Measurements from ENCODE around the gene CXCR6.

CXCR6 gene

DNA sequence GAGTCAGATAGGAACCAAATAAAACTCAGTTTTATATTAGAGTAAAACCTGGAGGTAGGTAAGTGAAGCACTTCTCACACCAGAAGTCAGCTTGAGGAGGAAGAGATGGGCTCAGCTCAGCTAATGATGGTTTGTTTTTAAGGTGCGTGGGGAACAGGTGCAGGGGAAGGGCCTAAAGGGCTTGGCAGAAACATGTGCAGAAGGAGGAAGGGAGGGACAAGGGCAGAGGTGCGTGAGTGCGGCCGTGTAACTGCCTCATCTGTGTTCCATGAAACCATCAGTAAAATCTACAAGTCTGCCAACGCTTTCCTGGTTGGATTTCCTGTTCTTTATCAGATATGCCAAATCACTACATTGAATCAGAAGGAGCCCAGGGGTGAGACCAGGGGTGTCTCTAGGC, 32.4 kb downstream of the CXCR6 start:
- H4K20me1 ChIP-seq (ENCODE audit: insufficient read depth, low read length) = no peaks in the 10 kb centered on the region
- H3K4me2 ChIP-seq (ENCODE audit: low read depth, low read length) = no peak overlapping the region
- peaks cover 40% of the 10 kb centered on the region for H3F3A ChIP-seq (ENCODE audit: insufficient read depth, low read length)
- no peak overlapping the region for H3K27ac ChIP-seq (ENCODE audit: low read length)
- no peak overlapping the region for H3K4me3 ChIP-seq (ENCODE audit: low read length)
- H3K9me3 ChIP-seq (replicated peaks; ENCODE audit: insufficient read depth, low read length) = no peaks in the 10 kb centered on the region
- no peak for DNase-seq
- H2AFZ ChIP-seq (ENCODE audit: low read length) = no peak overlapping the region
- H3K9ac ChIP-seq (ENCODE audit: low read length) = no peak overlapping the region
- H3K79me2 ChIP-seq (ENCODE audit: low read length) = no peaks in the 10 kb centered on the region
- no peaks in the 10 kb centered on the region for H3K36me3 ChIP-seq (replicated peaks; ENCODE audit: insufficient read depth, low read length)
- no peaks in the 10 kb centered on the region for H3K27me3 ChIP-seq (replicated peaks; ENCODE audit: insufficient read depth, low read length)
- no peak for TF ChIP-seq EZH2phosphoT487 (IDR thresholded peaks at IDR 0.05; ENCODE audit: low read length)
- H3K4me1 ChIP-seq (ENCODE audit: low read length) = peaks cover 60% of the 10 kb centered on the region
- H3K9me2 ChIP-seq (replicated peaks; ENCODE audit: insufficient read depth, low read length) = no peaks in the 10 kb centered on the region

DNA sequence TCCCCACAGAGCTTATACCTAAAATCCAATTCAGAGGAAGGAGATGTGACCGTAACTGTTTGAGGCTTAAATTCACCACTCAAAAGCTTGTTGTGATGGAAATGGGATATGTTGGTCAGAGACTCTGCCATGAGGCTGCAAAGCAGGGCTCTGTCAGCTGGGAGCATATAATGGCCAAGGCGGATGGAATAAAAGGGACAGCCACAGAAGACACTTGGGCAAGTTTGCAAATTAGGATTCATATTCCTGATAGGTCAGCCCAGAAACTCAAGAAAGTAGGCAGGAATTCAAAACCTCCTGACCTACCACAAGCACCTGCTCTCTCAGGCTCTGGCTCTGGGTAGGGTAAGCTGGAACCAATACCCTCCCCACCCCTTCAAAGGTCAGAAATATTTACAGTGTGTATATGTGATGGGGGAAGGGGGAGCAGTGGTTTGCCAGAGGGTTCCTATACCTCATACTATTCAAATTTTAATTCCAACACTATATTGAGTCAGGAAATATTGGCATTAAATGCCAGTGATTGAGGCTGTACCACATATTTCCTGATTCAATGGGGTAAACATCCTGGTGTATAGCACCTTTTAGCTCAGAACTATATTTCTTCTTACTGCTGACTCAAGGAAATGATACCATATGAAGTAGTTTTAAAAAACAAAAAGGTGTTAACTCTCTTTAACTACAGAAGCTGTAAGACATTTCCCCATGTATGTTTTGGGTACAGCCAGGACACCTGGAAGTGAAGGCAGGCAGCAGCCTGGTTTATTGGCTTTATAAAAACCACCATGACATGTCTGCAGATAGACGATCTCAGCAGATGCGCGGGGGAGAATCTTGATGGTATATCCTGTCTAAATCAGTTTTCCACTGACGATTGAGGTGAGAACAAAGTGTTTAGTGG, 33.2 kb downstream of the CXCR6 start:
- Histone ChIP-seq H4K20me1 (ENCODE audit: insufficient read depth, low read length) (no peaks in the 10 kb centered on the region), H3K27ac (ENCODE audit: low read length) (no peak overlapping the region), H3K36me3 (replicated peaks; ENCODE audit: insufficient read depth, low read length) (no peaks in the 10 kb centered on the region), H3K9ac (ENCODE audit: low read length) (no peak overlapping the region), H3K27me3 (replicated peaks; ENCODE audit: insufficient read depth, low read length) (no peaks in the 10 kb centered on the region), H3K4me1 (ENCODE audit: low read length) (peaks cover 65% of the 10 kb centered on the region), H3K9me2 (replicated peaks; ENCODE audit: insufficient read depth, low read length) (no peaks in the 10 kb centered on the region), H3K4me2 (ENCODE audit: low read depth, low read length) (no peak overlapping the region), H3F3A (ENCODE audit: insufficient read depth, low read length) (peaks cover 40% of the 10 kb centered on the region), H3K4me3 (ENCODE audit: low read length) (no peak overlapping the region), H2AFZ (ENCODE audit: low read length) (no peak overlapping the region), H3K79me2 (ENCODE audit: low read length) (no peaks in the 10 kb centered on the region), H3K9me3 (replicated peaks; ENCODE audit: insufficient read depth, low read length) (no peaks in the 10 kb centered on the region)
- TF ChIP-seq EZH2phosphoT487 (IDR thresholded peaks at IDR 0.05; ENCODE audit: low read length) = no peak
- TF ChIP-seq EZH2 (optimal IDR thresholded peaks at IDR 0.05; ENCODE audit: low read depth, low read length) = no peak
- TF ChIP-seq, protein P1, sequence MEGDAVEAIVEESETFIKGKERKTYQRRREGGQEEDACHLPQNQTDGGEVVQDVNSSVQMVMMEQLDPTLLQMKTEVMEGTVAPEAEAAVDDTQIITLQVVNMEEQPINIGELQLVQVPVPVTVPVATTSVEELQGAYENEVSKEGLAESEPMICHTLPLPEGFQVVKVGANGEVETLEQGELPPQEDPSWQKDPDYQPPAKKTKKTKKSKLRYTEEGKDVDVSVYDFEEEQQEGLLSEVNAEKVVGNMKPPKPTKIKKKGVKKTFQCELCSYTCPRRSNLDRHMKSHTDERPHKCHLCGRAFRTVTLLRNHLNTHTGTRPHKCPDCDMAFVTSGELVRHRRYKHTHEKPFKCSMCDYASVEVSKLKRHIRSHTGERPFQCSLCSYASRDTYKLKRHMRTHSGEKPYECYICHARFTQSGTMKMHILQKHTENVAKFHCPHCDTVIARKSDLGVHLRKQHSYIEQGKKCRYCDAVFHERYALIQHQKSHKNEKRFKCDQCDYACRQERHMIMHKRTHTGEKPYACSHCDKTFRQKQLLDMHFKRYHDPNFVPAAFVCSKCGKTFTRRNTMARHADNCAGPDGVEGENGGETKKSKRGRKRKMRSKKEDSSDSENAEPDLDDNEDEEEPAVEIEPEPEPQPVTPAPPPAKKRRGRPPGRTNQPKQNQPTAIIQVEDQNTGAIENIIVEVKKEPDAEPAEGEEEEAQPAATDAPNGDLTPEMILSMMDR (IDR thresholded peaks at IDR 0.05; ENCODE audit: low read length) = no peak
- DNase-seq = no peak

GRCh38 chr3:45978006-45978761, 34.9 kb downstream of the CXCR6 start:
- H3K9me2 ChIP-seq (replicated peaks; ENCODE audit: insufficient read depth, low read length) = no peaks in the 10 kb centered on the region
- peaks cover 52% of the 10 kb centered on the region for H3K4me1 ChIP-seq (ENCODE audit: low read length)
- no peak overlapping the region for H3K9ac ChIP-seq (ENCODE audit: low read length)
- H2AFZ ChIP-seq (ENCODE audit: low read length) = no peak overlapping the region
- DNase-seq = peak; percentile 93
- H3F3A ChIP-seq (ENCODE audit: insufficient read depth, low read length) = peaks cover 27% of the 10 kb centered on the region
- H3K27me3 ChIP-seq (replicated peaks; ENCODE audit: insufficient read depth, low read length) = no peaks in the 10 kb centered on the region
- TF ChIP-seq, protein P1 (IDR thresholded peaks at IDR 0.05; ENCODE audit: low read length) = no peak
- TF ChIP-seq EZH2 (optimal IDR thresholded peaks at IDR 0.05; ENCODE audit: low read depth, low read length) = no peak
- no peak for TF ChIP-seq EZH2phosphoT487 (IDR thresholded peaks at IDR 0.05; ENCODE audit: low read length)
- peak overlapping the region; percentile 42; the same call in 1 of the 2 replicates for H3K4me2 ChIP-seq (ENCODE audit: low read depth, low read length)
- no peaks in the 10 kb centered on the region for H3K36me3 ChIP-seq (replicated peaks; ENCODE audit: insufficient read depth, low read length)
- no peaks in the 10 kb centered on the region for H4K20me1 ChIP-seq (ENCODE audit: insufficient read depth, low read length)
- no peak overlapping the region for H3K4me3 ChIP-seq (ENCODE audit: low read length)
- peak overlapping the region; percentile 52; the same call in 1 of the 2 replicates for H3K27ac ChIP-seq (ENCODE audit: low read length)
- no peaks in the 10 kb centered on the region for H3K9me3 ChIP-seq (replicated peaks; ENCODE audit: insufficient read depth, low read length)
- H3K79me2 ChIP-seq (ENCODE audit: low read length) = no peaks in the 10 kb centered on the region
